Testis (tissue), 2 donors: ENCODE measurements around the gene VASH2.

Experiments
- CTCF ChIP-seq, 3 experiments: fragments of 450-650 bp in 2 of 3; fragments of 200-600 bp in 1 of 3; sonication (generic) in 1 of 3; IDR thresholded peaks; one replicate each; pipeline ENCODE4 v1.5.1; 2016 to 2019; ENCODE audit warnings: antibody characterized with exemption in 3 of 3, mild to moderate bottlenecking in 2 of 3, moderate library complexity in 1 of 3
- POLR2A ChIP-seq: fragments of 450-650 bp; IDR thresholded peaks from one replicate; pipeline ENCODE4 v1.6.1; 2017; ENCODE audit warnings: antibody characterized with exemption, mild to moderate bottlenecking, moderate library complexity

- TF ChIP-seq CTCF (IDR thresholded peaks at IDR 0.05) (peak in 2 of 3 experiments; percentile 25 to 26), POLR2A (no peak)
These were observed 34.9 kb upstream of the VASH2 start for GRCh38 chr1:212915245-212916091.
